ENCODE measurements around the gene NRP2. TPM values are rescaled to one million over a fixed set of nuclear protein-coding genes. Genes with fewer than 3 reads are reported as not detected.

NRP2 gene
- total and polyA plus RNA-seq, 2 of the 13 experiments (the other 11 are each of a cell fraction or from before 2014, with no cell fraction given): 0.65 to 1.4 TPM

- TF ChIP-seq ZBTB40 (IDR thresholded peaks at IDR 0.05): no peak
- peak; percentile 70; the same call in 1 of the 2 replicates for TF ChIP-seq ZBTB40 (CRISPR knock-in tag; IDR thresholded peaks at IDR 0.05)
- peak; percentile 54; the same call in 1 of the 2 replicates for TF ChIP-seq PPARG (CRISPR knock-in tag; conservative IDR thresholded peaks at IDR 0.05)
- no peak for TF ChIP-seq KLF13 (CRISPR knock-in tag; IDR thresholded peaks at IDR 0.05)
- no peak for TF ChIP-seq SP1 (IDR thresholded peaks at IDR 0.05)
- TF ChIP-seq SP1 (CRISPR knock-in tag; IDR thresholded peaks at IDR 0.05): no peak
- TF ChIP-seq ZNF776 (CRISPR knock-in tag; IDR thresholded peaks at IDR 0.05): no peak
- no peak for TF ChIP-seq MAF1 (CRISPR knock-in tag; IDR thresholded peaks at IDR 0.05; ENCODE audit: borderline replicate concordance)
- TF ChIP-seq ZSCAN31 (CRISPR knock-in tag; IDR thresholded peaks at IDR 0.05; ENCODE audit: low read depth): 0 out of 2 replicates have a peak, but pooled peaks have one; percentile 33
- no peak for TF ChIP-seq GMEB1 (CRISPR knock-in tag; IDR thresholded peaks at IDR 0.05; ENCODE audit: borderline replicate concordance)
- TF ChIP-seq JUND (CRISPR knock-in tag; IDR thresholded peaks at IDR 0.05): no peak
- TF ChIP-seq ZFY (CRISPR knock-in tag; IDR thresholded peaks at IDR 0.05): peak; percentile 38
- no peak for TF ChIP-seq ZBTB44 (CRISPR knock-in tag; IDR thresholded peaks at IDR 0.05)
- TF ChIP-seq ZHX1 (CRISPR knock-in tag; IDR thresholded peaks at IDR 0.05; ENCODE audit: low read depth): no peak
Measured at GRCh38 chr2:205700331-205701132, 18.2 kb downstream of the NRP2 start (continued).
